CD1c-positive myeloid dendritic cell (primary cell): Measurements from ENCODE around the gene RIPPLY2.
"Not testable (repeated sequence)": the region's sequence is repeated elsewhere in the genome, so short reads cannot be mapped to it uniquely, and the experiment has no call there.

ENCODE experiments used
- DNase-seq: peaks from one replicate; pipeline ENCODE4 v3.0.0-alpha.2; 2016; ENCODE audit errors: extremely low spot score

The RIPPLY2 gene, protein sequence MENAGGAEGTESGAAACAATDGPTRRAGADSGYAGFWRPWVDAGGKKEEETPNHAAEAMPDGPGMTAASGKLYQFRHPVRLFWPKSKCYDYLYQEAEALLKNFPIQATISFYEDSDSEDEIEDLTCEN

DNA sequence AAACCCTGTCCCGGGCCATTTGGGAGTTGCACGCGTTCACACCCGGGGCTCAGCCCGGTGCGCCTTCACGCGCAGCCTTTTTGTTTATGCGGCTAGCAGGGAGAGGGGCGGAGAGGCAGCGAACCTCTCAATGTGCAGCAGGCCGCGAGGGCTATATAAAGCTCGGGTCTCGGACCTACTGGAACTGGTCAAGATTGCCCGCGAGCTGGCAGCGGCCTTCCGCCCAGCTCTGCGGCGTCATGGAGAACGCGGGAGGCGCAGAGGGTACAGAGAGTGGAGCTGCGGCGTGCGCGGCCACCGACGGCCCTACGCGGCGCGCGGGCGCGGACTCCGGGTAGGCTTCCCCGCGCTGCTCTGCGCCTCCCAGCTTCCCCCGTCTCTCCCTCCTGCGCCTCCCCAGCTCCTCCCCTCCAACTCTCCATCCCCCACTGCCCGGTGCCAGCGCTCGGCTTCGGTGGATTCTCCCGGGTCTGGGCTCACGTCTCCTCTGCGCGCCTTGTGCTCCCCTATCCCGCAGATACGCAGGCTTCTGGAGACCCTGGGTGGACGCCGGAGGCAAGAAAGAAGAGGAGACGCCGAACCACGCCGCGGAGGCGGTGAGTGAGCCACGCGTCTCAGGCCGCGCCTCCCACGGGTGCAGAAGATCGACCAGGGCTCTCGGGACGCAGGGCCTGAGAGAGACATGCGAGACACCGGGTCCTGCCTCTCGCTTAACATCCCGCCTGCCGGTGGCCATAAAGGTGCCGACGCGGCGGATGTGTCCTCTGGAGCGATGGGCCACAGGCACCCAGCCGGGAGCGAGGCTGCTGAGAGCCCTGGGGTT is at the start of gene RIPPLY2:
TSS of gene RIPPLY2 (plus strand) at position 183 of the 823 bp plus-strand sequence. CDS start at position 240, 57 bp downstream.
- no peak for DNase-seq

DNA sequence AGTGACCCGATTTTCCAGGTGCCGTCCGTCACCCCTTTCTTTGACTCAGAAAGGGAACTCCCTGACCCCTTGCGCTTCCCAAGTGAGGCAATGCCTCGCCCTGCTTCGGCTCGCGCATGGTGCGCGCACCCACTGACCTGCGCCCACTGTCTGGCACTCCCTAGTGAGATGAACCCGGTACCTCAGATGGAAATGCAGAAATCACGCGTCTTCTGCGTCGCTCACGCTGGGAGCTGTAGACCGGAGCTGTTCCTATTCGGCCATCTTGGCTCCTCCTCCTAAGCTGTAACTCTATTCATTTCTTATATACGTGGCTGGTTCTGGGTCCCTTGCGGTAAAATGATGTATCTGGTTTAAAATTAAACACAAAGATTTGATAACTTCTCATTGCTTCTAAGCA is 49.7 kb upstream of the RIPPLY2 start:
- DNase-seq = not testable (repeated sequence)

DNA sequence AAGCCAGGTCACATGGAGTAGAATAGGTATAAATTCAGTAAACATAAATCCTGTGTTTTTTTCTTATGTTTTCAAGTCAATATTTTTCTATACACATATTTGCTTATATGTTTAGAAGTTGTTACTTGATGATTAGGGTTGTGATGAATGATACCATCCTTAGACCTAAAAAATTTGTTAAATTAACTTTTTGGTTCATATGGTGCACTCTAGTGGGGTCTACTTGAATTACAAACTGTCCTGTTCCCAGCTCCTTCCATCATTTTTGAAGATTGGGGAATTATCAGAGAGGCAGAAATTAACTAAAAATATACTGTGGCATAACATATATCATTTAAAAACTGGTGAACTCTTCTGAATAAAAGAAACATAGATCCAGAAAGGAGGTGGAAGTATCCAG is 48.3 kb upstream of the RIPPLY2 start:
- no peak for DNase-seq

DNA sequence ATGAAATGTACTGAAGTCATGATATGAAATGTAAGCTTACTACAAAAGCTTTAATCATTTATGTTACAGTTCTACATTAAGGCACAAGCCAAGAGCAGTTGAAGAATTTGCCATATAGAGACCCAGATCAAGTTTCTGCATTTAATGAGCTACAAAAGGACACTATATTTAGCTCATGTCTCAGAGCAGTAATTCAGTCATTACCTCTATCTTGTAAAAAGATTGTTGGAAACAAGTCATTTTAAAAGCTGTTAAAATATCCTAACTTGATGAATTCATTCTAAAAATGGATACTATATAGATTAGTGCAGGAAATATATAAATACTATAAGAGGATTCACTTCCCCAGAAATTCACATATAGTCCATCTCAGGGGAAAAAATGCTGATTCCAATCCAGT is 45.2 kb upstream of the RIPPLY2 start:
- DNase-seq = no peak

DNA sequence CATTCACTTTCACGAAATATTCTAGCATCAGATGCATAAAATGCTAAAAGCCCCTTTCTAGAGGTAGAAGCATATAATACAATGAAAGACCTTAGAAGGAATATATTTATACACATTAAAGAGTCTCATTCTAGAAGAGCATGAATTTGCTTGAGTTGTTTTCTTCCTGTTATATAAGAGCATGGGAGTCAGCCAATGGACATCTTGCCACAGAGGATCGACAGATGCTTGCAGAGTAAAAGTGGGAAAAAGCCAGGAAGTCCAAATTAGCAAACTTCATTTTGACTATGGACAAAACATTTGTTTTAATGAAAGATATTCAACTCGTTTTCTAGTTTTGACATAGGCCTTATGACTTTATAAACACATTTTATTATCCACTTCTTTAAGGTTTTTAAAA is 44.2 kb upstream of the RIPPLY2 start:
- DNase-seq = no peak

DNA sequence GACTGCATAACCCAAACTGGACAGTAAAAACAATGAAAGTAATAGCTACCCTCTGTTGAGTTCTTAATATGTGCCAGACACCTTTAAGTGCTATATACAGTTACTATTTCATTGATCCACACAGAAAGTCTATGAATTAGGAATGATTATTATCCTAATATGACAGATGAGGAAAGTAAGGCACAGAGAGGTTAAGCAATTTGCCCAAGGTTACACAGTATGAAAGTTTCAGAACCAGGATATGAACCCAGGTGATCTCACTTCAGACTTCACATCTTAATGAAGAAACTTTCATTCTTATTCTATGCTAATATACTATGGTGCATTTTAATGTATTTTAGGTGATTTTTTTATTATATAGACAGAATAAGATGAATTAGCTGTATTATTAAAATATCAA is 40.6 kb upstream of the RIPPLY2 start:
- DNase-seq = no peak

DNA sequence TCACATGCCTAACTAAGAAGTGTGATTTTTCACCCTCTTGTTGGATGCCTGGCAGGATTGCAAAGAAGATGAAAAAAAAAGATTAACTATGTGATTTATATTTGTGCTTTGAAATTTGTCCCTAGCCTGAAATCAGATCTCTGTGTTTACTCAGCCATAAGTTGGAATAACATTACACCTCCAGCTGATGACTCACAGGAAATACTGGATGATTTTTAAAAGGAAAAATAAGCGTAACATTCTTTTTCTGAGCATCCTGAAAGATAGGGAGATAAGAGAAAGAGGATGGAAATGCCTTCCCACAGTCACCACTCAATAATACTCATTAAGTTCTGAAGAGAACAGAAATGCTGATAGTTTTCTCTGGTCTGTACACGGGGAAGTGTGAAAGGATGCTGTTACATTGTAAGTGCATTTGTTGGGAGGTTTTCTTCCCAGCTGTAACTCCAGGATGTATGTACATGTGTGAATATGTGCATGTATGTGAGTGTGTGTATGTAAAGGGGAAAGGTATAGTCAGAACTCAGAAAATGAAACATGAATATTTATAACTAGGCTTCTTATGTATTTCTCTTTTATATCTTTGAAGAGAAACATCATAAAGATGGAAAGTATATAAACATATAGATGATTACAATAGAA is 37.4 kb upstream of the RIPPLY2 start:
- no peak for DNase-seq

DNA sequence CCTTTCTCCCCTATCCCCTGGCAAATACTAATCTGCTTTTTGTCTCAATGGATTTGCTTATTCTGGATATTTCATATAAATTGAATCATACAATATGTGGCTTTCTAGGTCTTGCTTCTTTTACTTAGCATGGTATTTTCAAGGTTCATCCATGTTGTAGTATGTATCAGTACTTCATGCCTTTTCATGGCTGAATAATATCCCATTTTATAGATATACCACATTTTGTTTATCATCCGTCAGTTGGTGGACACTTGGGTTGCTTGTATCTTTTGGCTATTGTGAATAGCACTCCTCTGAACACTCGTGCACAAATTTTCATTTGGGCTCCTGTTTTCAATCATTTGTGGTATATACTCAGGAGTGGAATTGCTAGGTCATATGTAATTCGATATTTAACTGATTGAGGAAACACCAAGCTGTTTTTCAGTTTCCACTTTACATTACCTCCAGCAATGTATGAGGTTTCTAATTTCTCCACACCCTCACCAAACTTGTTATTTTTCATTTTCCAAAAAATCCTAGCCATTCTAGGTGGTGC is 30.5 kb upstream of the RIPPLY2 start:
- DNase-seq = no peak

DNA sequence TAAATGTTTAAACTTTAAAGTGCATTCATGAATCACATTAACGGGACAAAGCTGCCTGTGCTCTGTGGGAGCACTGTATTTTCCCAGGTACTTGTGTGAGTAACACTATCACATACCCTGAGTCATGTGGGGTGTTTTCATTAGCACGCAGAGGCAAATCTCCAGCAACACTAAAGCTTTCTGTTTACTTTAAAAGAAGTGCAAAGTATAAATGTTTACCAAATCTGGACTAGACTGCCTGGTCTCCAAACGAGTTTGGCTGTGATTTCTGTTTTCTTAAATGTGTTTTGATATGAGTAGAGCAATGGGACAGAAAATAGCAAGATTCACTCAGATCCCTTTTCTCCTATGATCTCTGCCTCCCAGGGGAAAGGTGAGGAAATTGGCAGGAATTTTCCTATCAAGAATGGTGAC is 28.8 kb upstream of the RIPPLY2 start:
- no peak for DNase-seq

DNA sequence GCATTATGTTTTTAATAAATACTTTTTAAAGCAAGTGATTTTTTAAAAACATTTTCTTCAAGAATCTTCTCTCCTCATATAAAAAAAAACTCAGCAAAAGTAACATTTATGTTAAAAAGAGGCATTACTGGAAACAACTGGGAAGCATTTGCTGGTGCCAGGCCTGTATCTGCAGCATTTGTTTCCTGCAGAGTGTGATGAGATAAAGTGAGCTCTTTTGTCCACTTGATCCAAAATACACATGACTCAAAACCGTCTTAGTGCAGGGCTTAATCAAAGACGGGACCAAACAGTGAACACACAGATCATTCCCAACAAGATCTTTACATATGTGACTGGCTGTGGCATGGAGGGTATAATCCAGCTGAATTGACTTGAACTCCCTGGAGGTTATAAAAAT is 28.3 kb upstream of the RIPPLY2 start:
- DNase-seq = no peak

DNA sequence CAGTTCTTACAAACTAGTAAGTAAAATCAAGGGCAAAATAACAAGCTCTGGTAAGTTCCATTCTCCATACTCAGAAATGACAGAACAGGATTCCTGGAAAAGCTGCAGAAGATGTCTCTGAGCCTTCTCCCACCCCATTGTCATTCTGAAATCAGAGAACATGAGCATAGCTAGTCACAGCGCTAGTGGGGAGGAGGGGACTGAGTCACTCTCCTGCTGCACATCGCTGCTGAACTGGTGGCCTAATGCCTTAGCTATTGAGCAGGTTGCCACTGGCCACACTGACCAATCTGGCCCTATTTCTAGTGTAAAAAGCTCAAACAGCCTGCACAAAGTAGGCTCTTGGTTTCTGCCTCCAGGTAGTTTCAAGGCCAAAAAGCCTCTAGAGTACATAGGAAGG is 26.1 kb upstream of the RIPPLY2 start:
- DNase-seq = no peak

DNA sequence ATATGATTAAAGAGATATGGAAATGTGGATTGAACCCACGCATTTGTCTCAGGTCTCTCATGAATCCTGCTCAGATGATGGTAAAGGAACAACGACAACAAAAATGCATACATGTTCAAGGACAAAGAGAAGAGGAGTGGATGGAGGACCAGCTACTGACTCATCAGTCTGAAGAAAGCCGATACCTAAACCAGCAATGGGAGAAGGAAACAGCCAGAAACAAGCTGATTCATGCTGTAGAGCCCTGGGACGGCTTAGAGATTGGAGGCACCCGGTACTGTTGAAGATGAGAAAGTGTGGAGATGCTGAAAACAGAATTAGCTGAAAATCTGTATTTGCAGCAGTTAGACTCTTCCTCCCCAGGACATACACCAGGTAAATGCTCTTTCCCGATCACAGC is 14.4 kb upstream of the RIPPLY2 start:
- DNase-seq = no peak

DNA sequence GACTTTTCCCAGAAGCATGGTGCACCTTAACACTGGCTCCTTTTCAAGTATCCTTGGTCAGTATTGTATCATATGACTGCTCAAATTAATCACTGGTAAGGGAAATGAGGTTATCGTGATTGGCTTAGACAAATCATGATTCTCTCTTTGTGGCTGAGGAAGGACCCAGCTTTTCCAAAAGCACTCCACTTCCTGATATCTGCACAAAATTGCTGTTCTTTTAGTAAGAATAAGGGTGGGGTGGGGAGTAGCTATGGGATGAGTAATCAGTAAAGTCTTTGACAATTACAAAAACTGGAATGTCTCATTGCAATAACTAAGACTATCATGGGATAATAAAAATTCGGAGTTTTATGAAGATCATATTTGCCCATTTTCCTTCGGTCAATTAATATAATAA is 9.0 kb upstream of the RIPPLY2 start:
- DNase-seq = no peak

DNA sequence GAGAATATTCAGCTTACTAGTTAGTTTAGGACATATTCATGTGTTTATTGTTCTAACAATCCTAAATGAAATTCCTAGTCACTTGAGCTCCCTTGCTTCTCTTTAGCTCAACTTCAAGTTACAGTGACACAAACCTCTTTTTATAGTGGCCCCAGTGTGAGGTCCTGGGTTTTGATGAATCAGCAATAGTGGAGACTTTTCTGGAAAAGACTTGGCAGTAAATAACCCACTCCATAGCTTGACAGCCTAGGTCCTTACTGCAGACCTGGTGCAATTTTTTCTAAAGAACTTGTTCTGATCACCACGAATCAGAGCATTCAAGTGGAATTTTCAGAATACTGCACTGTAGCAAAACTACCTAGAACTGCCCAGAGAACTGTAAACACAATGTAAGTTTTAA is 6.9 kb upstream of the RIPPLY2 start:
- DNase-seq = no peak

DNA sequence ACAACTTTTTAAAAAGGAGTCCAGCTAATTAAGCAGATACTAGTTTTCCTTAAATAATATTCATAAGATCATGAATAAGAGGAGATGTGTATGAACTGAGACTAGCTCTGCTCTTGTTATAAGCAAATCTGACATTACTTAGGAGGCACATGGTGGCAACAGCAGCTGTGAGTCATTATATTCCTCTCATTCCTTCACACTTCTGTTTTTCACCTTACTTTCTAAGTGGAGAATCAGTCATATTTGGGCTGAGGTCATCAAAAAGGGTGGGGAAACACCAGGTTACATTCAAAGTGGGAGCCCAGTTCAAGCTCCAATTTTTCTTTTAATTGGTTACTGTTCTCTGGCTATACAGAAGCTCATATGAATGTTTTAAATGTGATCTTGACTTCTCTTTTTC is 6.0 kb upstream of the RIPPLY2 start:
- DNase-seq = peak; percentile 9

DNA sequence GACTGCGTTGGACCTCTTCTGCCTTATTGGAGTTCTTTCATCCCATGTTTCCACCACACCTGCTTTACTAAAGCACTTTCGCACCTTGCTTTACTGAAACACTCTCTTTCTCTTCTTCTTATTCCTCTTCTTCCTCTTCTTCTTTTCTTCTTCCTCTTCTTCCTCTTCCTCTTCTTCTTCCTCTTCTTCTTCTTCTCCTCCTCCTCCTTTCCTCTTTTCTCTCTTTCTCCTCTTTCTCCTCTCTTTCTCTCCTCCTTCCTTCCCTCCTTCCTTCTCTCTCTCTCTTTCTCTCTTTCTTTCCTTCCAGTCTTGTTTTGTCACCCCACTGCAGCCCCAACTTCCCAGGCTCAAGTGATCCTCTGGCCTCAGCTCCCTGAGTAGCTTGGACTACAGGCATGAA is 4.0 kb upstream of the RIPPLY2 start:
- DNase-seq = no peak

DNA sequence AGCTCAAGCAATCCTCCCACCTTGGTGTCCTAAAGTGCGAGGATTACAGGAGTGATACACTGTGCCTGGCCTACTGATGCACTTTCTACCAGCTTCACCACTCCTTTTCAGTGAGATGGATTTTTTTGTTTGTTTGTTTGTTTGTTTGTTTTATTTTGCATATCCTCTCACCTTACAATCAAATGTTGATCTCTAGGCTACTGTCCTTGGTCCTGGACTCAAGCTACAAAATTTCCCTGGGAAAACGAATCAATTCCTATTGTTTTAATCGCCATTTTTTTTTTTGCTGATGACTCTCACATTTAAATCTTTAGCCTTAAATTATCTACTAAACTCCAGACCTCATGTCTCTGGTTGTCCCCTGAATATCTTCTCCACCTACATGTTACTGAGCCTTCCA is 3.5 kb upstream of the RIPPLY2 start:
- no peak for DNase-seq

DNA sequence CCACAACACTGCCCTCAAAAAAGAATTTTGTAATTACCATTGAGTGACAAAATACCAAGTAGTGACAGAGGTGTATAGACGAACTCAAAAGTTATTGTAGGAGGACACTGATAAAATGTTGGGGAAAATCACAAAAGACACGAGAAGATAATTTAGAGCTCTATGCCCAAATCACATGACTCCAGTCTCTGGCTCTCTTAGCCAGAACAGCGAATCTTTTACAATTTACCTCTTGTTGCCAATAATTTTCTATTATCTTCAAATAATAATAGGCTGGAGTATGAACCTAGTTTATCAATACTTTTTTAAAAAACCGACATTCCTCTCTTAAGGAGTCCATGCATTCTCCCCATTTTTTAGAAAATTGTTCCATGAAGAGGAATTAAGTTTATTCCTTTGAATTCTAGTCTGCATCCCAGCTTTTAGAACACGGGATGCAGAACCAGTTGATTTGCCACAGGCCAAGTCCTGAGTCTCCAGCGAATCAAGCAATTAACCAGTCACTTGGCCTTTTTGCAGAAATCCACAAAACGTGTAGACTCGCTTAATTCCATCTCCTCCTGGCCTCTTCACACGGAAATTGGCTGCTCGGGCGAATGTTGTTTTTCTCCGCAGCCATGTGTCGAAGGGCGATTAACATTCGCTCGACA is 507 bp upstream of the RIPPLY2 start:
- no peak for DNase-seq

DNA sequence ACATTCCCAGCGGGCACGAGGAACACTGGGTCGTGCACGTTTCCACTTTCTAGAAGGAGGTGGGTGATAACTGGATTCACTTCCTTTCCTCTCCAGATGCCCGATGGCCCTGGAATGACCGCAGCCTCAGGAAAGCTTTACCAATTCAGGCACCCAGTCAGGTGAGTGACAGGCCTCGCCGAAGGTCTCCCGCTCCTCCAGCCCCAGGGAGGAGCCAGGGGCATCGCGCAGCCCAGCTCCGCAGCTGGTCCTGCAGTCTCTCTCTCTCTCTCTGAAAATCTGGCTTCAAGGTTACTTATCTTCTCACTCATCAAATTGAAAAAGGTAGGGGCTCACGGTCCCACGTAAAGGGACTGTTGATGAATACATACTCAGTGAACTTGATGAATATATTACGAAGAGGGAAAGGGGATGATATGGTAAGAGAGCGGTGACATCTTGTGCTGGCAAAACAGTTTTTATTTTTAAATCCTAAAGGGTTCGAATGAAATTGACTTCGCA is 891 bp downstream of the RIPPLY2 start:
- DNase-seq = no peak

DNA sequence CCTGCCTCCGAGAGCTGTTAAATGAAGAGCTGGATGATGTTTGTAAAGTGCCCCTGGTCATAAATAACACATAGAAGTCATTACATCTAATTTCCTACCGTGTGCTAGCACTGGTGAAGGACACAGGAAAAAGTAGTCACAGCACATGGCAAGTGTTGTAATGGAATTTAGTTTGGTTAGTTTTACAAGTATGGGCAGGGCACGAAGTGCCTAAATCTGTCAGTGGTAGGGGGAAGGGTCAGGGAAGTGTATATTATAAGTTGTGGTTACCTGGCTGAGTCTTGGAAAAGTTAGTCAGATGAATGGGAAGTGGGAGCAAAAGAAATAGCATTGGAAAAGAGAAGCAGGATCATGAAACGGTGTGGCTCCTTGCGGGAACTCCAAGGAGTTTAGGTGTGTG is 1.6 kb downstream of the RIPPLY2 start:
- no peak for DNase-seq

DNA sequence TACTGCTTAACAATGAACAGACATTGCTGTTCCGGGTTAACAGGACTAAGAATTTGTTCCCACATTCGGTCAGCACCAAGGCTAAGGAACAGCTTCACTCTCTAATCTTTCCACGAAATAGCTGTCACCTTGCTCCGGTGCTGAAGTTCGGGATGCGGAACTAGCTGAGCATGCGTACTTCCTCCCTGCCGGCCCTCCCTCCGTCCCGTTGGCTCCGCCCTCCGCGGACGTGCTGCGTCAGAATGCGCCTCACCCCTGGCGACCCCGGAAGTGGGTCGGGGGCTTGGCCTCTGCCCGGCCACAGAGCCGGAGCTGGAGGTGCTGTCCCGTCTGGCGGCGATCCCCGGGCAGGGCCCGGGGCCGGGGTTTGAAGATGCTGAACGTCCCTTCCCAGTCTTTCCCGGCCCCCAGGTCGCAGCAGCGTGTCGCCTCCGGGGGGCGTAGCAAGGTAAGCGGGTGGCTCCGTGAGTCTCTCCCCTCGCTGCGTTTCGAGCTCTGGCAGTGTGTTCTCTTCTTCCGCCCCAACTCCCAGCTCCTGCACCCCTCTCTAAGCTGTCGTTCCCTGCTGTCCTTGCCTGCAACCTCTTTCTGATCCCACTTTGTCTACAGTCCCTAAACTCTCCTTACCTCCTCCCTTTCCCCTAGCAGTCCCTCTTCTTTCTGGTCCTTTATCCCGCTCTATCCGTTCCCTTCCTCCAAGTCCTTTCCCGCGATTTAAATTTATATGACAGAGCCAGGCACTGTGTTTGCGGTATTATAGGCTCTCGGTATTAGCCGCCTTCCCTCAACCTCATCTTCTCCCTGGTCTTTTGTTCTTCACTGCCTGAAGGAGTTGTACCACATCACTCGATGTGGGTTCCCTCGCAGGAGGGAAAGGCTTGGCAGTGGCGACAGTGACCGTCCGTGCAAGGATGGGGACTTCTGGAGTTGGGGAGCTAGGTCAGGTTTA is 6.5 kb downstream of the RIPPLY2 start, which contains the start of gene CYB5R4:
TSS of gene CYB5R4 (plus strand) at position 280 of the 949 bp plus-strand sequence. CDS start at position 374, 94 bp downstream.
- DNase-seq = peak; percentile 97
